Ectodermal cell (in vitro differentiated cells): ENCODE measurements around the gene CARD11.

Experiments
- H3K27ac ChIP-seq: 2 replicates; pipeline ENCODE4 v1.7.0; 2013; ENCODE audit warnings: mild to moderate bottlenecking, low read depth, low read length; ENCODE audit not compliant: insufficient read depth, poor library complexity, severe bottlenecking
- H3K27me3 ChIP-seq: 2 replicates; pipeline ENCODE4 v1.7.0; 2013; ENCODE audit warnings: mild to moderate bottlenecking, low read length; ENCODE audit not compliant: insufficient read depth, control insufficient read depth, poor library complexity, severe bottlenecking
- H3K36me3 ChIP-seq: one replicate; pipeline ENCODE4 v1.7.0; 2013; ENCODE audit warnings: low read length; ENCODE audit not compliant: control insufficient read depth, insufficient read depth
- H3K4me1 ChIP-seq: one replicate; pipeline ENCODE4 v1.7.0; 2013; ENCODE audit warnings: low read length; ENCODE audit not compliant: control insufficient read depth, insufficient read depth
- H3K4me3 ChIP-seq: 2 replicates; pipeline ENCODE4 v1.7.0; 2013; ENCODE audit warnings: low read depth, low read length, control low read depth; ENCODE audit not compliant: insufficient read depth
- H3K9me3 ChIP-seq: 2 replicates; pipeline ENCODE4 v1.7.0; 2013; ENCODE audit warnings: mild to moderate bottlenecking, low read length, moderate library complexity; ENCODE audit not compliant: control insufficient read depth
- WGBS, 2 experiments: methylation state at CpG; one replicate each; pipeline ENCODE4 v1.1.7; 2013; ENCODE audit warnings: missing lambda C conversion rate in 2 of 2; 5-methylcytosine and 5-hydroxymethylcytosine counted together

CARD11 gene

DNA sequence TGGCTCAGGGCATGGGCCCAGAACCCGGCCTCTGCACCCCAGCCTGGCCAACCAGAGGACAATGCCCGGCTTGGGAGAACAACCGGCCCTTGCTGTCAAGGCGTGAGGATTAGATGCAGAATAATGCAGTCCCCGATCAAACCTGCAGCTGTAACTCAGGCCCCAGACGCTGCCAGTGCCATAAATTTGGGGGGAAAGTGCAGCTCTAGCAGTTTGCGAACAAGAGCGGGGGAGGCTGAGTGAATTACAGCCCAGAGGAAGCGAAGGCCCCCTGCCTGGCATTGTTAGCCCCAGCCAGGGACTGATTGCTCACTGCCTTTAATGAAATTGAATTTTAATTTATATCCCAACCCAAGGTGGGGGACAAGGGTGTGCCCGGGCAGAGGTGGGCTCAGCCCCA is 161.6 kb downstream of the CARD11 start:
- Histone ChIP-seq H3K4me3 (no peak overlapping the region), H3K27ac (no peak overlapping the region), H3K36me3 (no peaks in the 10 kb centered on the region), H3K27me3 (no peaks in the 10 kb centered on the region), H3K4me1 (peaks cover 7% of the 10 kb centered on the region), H3K9me3 (no peaks in the 10 kb centered on the region)
- WGBS, 2 experiments, result 54 to 56% methylated on average over 10 of the region's 10 CpGs

GRCh38 chr7:2880874-2881533 is 162.7 kb downstream of the CARD11 start:
- no peaks in the 10 kb centered on the region for H3K27me3 ChIP-seq
- H3K27ac ChIP-seq, result no peak overlapping the region
- H3K9me3 ChIP-seq, result no peaks in the 10 kb centered on the region
- 78 to 81% methylated on average over 18 of the region's 18 CpGs for WGBS, 2 experiments
- no peak overlapping the region for H3K4me3 ChIP-seq
- H3K36me3 ChIP-seq, result no peaks in the 10 kb centered on the region
- H3K4me1 ChIP-seq, result peaks cover 7% of the 10 kb centered on the region

GRCh38 chr7:2880051-2880450 is 163.6 kb downstream of the CARD11 start:
- Histone ChIP-seq H3K27ac (no peak overlapping the region), H3K4me3 (no peak overlapping the region), H3K4me1 (peaks cover 7% of the 10 kb centered on the region), H3K9me3 (no peaks in the 10 kb centered on the region), H3K27me3 (no peaks in the 10 kb centered on the region), H3K36me3 (no peaks in the 10 kb centered on the region)
- 90 to 91% methylated on average over 8 of the region's 8 CpGs for WGBS, 2 experiments

DNA sequence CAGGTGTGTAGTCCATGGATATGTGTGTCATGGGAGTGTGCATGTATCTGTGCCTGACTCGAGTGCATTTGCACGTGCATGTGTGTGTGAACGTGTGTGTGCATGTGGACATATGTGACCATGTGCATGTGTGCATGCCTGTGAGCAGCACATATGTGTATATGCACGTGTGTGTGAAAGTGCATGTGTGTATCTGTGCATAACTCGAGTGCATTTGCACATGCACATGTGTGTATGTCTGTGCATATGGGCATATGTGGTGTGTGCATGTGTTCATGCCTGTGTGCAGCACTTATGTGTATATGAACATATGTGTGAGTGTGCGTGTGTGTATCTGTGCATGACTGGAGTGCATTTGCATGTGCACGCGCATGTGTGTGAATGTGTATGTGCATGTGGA is 164.3 kb downstream of the CARD11 start:
- no peak overlapping the region for H3K27ac ChIP-seq
- 94 to 95% methylated on average over 8 of the region's 8 CpGs for WGBS, 2 experiments
- no peak overlapping the region for H3K4me3 ChIP-seq
- no peaks in the 10 kb centered on the region for H3K36me3 ChIP-seq
- H3K27me3 ChIP-seq, result no peaks in the 10 kb centered on the region
- no peaks in the 10 kb centered on the region for H3K9me3 ChIP-seq
- peaks cover 7% of the 10 kb centered on the region for H3K4me1 ChIP-seq

- WGBS, 2 experiments, result 85 to 89% methylated on average over 3 of the region's 3 CpGs
- Histone ChIP-seq H3K4me1 (peaks cover 7% of the 10 kb centered on the region), H3K9me3 (no peaks in the 10 kb centered on the region), H3K36me3 (no peaks in the 10 kb centered on the region), H3K27ac (no peak overlapping the region), H3K4me3 (no peak overlapping the region), H3K27me3 (no peaks in the 10 kb centered on the region)
Measured at GRCh38 chr7:2878306-2878705, 165.4 kb downstream of the CARD11 start.

DNA sequence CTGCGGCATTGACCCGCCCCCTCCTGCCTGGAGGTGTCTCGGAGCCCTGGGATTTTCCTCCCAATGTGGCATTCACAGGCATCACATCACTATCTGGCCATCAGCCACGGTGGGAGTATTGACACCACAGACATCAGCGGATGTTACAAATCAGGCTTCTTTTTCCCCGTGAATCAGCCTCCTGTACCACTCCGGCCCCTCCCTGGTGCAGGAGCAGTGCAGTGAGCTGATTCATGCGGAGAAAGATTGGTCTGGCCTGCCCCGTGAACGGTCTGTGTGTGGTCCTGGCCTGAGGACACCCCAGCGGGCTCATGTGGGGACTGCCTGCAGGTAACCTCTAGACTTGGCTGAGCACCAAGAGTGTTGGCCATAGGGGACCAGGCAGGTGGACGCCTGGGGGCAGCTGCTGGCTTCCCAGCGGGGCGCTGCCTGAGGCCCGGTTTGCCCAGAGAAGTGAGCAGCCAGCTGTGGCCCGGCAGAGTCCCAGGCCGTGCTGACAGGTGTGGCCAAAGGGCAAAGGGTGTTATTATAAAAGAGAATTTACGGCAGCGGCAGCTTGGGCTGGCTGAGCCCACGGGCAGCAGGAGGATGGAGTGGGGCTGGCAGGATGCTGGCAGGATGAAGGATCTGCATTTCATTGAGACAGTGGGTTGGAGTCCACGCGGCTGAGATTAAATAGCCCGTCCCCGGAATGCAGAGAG is 167.5 kb downstream of the CARD11 start:
- Histone ChIP-seq H3K36me3 (no peaks in the 10 kb centered on the region), H3K27me3 (no peaks in the 10 kb centered on the region), H3K9me3 (no peaks in the 10 kb centered on the region), H3K4me1 (no peaks in the 10 kb centered on the region), H3K4me3 (no peak overlapping the region), H3K27ac (no peak overlapping the region)
- WGBS, 2 experiments, result 79 to 81% methylated on average over 24 of the region's 24 CpGs

DNA sequence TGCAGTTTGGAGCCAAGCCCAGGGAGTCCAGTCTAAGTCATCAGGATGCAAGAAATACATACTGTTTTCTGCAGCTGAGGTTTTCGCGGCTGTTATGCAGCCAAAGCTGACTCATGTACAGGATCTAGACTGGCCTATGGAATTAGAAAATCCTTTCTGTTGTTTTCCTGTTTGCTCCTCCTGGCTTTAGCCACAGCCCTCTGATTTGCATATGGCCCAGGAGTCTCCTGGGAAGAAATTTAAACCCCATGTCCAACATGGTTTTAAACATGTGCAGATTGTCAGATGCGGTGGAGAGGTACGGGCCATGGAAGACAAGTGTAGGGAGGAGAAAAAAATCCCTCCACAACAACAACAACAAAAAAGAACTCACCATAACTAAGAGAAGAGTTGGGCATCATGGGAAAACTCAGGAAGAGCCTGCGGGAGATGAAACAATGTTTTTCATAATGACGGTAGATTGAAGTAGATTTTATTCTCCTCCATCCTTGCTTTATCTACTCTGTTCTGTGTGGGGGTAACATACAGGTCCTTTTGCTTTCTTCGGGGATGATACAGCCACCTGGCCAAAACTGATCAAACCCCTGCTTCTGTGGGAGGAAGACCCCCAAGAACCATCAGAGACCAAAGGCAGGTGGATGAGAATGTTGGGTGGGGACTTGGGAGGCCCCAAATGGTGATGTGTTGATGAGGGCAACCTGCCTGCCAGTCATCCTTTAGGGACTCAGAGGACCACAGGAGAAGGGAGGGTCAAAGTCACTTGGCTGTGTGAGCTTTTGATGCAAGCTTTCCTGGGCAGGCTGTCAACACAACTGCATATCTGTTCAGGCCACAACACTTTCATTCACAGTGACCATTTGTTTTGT is 169.7 kb downstream of the CARD11 start:
- 58 to 62% methylated on average over 5 of the region's 7 CpGs for WGBS, 2 experiments
- Histone ChIP-seq H3K9me3 (no peaks in the 10 kb centered on the region), H3K4me1 (no peaks in the 10 kb centered on the region), H3K27me3 (no peaks in the 10 kb centered on the region), H3K27ac (peak overlapping the region; percentile 93), H3K4me3 (no peak overlapping the region), H3K36me3 (no peaks in the 10 kb centered on the region)

GRCh38 chr7:2873146-2873545 is 170.5 kb downstream of the CARD11 start:
- 93 to 95% methylated on average over 10 of the region's 10 CpGs for WGBS, 2 experiments
- Histone ChIP-seq H3K4me3 (no peak overlapping the region), H3K27ac (no peak overlapping the region), H3K4me1 (no peaks in the 10 kb centered on the region), H3K27me3 (no peaks in the 10 kb centered on the region), H3K9me3 (no peaks in the 10 kb centered on the region), H3K36me3 (no peaks in the 10 kb centered on the region)

GRCh38 chr7:2872296-2872874 is 171.3 kb downstream of the CARD11 start:
- Histone ChIP-seq H3K27ac (no peak overlapping the region), H3K4me1 (no peaks in the 10 kb centered on the region), H3K36me3 (no peaks in the 10 kb centered on the region), H3K27me3 (no peaks in the 10 kb centered on the region), H3K4me3 (no peak overlapping the region), H3K9me3 (no peaks in the 10 kb centered on the region)
- WGBS, 2 experiments, result 87 to 89% methylated on average over 10 of the region's 10 CpGs

DNA sequence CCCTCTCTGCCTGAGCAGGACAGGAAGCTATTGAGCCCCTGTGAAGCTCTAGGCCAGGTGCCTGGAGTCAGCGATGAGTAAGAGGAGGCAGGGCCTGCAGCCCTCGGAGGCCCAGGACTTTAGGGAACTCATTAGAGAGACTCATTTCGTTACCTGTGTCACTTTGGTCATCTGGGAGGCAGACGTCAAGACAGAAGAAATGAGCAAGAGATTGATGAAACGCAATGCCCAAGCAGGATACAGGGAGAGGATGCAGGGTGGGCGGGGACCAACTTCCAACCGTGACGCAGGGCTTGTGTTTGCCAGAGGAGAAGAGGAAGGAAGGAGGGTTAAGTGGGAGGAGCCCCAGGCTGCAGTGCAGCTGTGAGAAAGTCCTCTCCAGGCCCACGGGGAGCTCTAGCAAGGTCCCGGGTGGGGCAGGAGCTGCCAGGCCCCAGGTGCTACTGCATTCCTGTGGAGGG is 173.2 kb downstream of the CARD11 start:
- Histone ChIP-seq H3K27ac (no peak overlapping the region), H3K9me3 (no peaks in the 10 kb centered on the region), H3K36me3 (no peaks in the 10 kb centered on the region), H3K4me1 (no peaks in the 10 kb centered on the region), H3K27me3 (no peaks in the 10 kb centered on the region), H3K4me3 (no peak overlapping the region)
- 55 to 59% methylated on average over 10 of the region's 10 CpGs for WGBS, 2 experiments
